Measurements from ENCODE around the gene NRP2.

- TF ChIP-seq CTCF (IDR thresholded peaks at IDR 0.05) (no peak), POLR2A (IDR thresholded peaks at IDR 0.05) (no peak)
Observed at GRCh38 chr2:205656941-205657340, 25.4 kb upstream of the NRP2 start.

Measured in Peyer's patch (tissue), 4 donors.